Heart left ventricle (tissue), 16 donors: Measurements from ENCODE around the gene SLC39A11. TPM values are rescaled to one million over a fixed set of nuclear protein-coding genes. Genes with fewer than 3 reads are reported as not detected.

Experiments used
- ATAC-seq, 4 donors: fragments of 200-7000 bp; cut with Tn5 transposase; one replicate each; pipeline ENCODE4 v1.9.1; 2020 to 2022; ENCODE audit warnings: moderate library complexity in 4 of 4, mild to moderate bottlenecking in 3 of 4, moderate number of reproducible peaks in 1 of 4
- DNase-seq, 5 donors: peaks; one replicate each; pipeline ENCODE4 v3.0.0-alpha.2; 2020
- H3K27ac ChIP-seq, 12 donors: fragments of 200-600 bp; sonication (generic) in 4 of 12; one replicate each; pipeline versions ENCODE4 v1.5.0 to v1.8.0; 2016 to 2022; ENCODE audit warnings: mild to moderate bottlenecking in 2 of 12
- H3K27me3 ChIP-seq, 9 donors: fragments of 200-600 bp; sonication (generic) in 2 of 9; one replicate each; pipeline versions ENCODE4 v1.5.1 to v1.8.0; 2016 to 2022; ENCODE audit warnings: mild to moderate bottlenecking in 3 of 9
- H3K36me3 ChIP-seq, 9 donors: fragments of 200-600 bp; sonication (generic) in 2 of 9; one replicate each; pipeline versions ENCODE4 v1.5.0 to v1.8.0; 2018 to 2022; ENCODE audit warnings: mild to moderate bottlenecking in 2 of 9
- H3K4me1 ChIP-seq, 12 donors: fragments of 200-600 bp; sonication (generic) in 4 of 12; one replicate each; pipeline versions ENCODE4 v1.5.0 to v1.8.0; 2016 to 2022; ENCODE audit warnings: mild to moderate bottlenecking in 3 of 12
- H3K4me3 ChIP-seq, 12 donors: fragments of 200-600 bp; sonication (generic) in 4 of 12; one replicate each; pipeline versions ENCODE4 v1.5.0 to v1.8.0; 2017 to 2022; ENCODE audit warnings: mild to moderate bottlenecking in 9 of 12, moderate library complexity in 4 of 12
- H3K9me3 ChIP-seq, 12 donors: fragments of 200-600 bp; sonication (generic) in 4 of 12; one replicate each; pipeline versions ENCODE4 v1.5.0 to v1.8.0; 2016 to 2022; ENCODE audit warnings: mild to moderate bottlenecking in 1 of 12
- CTCF ChIP-seq, 12 donors: fragments of 200-600 bp; sonication (generic) in 4 of 12; IDR thresholded peaks; one replicate each; pipeline versions ENCODE4 v1.5.0 to v1.8.0; 2018 to 2022; ENCODE audit warnings: antibody characterized with exemption in 12 of 12, mild to moderate bottlenecking in 5 of 12
- POLR2A ChIP-seq, 2 donors: fragments of 450-650 bp; IDR thresholded peaks; one replicate each; pipeline ENCODE4 v1.6.1; 2017; ENCODE audit warnings: antibody characterized with exemption in 2 of 2, mild to moderate bottlenecking in 2 of 2, moderate library complexity in 2 of 2
- WGBS, 4 donors: extraction: QIAGEN DNeasy Blood & Tissue Kit in 2 of 4; methylation state at CpG; one replicate each; pipeline versions ENCODE4 v1.1.5 to v1.1.7; 2013 to 2018; 5-methylcytosine and 5-hydroxymethylcytosine counted together
- intact Hi-C, 10 donors: fragments of 100-400 bp; cut with DNase I; formaldehyde crosslinking; loops; one replicate each; pipeline versions ENCODE4 v1.11.1 to v1.14.2; 2022
- polyA plus RNA-seq, 2 donors: library from polyadenylated mRNA; stranded (reverse); fragments of 200-250 nt; gene quantifications; one replicate each; pipeline ENCODE4 v1.2.3, GENCODE V29; 2013
- total RNA-seq, 9 donors: library from RNA; depleted of rRNA in 2 of 9; stranded (reverse); fragments of >200 nt in 2 of 9; fragmentation: NEBNext Ultra II Directional in 3 of 9; extraction: Animal tissue kit (Norgen Biotek cat#: 25700) in 3 of 9; gene quantifications; one replicate each; pipeline versions ENCODE4 v1.1.0 to v1.2.4, GENCODE V29; 2016 to 2023
- donor health status: ischemic (EF 13 %, LVEDD 7.1; RV severe dilation, severe dysfunction).
- donor health status: healthy with polysubstance abuse.
- donor health status: DM: no; HTN: yes; CAD: no.
- donor health status: DM: no; HTN: no; CAD: no.
- donor health status: ischemic (EF 25% LVEDD 6.9; RV normal size, moderate dysfunction).
- donor health status: ischemic (EF 25% LVEDD 5.7; RV mildly dilated, moderate dysfunction).
- donor health status: healthy.
- donor health status: DM: yes; HTN: yes; CAD: no.
- donor health status: ischemic (EF 35%, LVEDD 5.7; RV mildly dilated, moderate dysfunction).
- donor health status: nonischemic (EF 11% LVEDD 7.7; RV severe dilation, severe dysfunction).
- donor health status: DM: yes; HTN: yes; CAD: no.
- donor health status: PGD.
- donor health status: ischemic (EF 29% LVEDD 5.4; RV normal size, mild dysfunction).
- donor health status: nonischemic (EF 23%, LVEDD 6.1; RV moderate dilation, normal function).

Gene SLC39A11
- total and polyA plus RNA-seq, 11 donors = 2.5 to 23.3 (median 8.4) TPM

GRCh38 chr17:72816406-72816805 lies 276.1 kb downstream of the SLC39A11 start:
- H3K27ac ChIP-seq = no peak overlapping the region
- no peak overlapping the region for H3K4me3 ChIP-seq
- peaks cover 0 to 7% (median 3%) of the 10 kb centered on the region in 12 donors for H3K9me3 ChIP-seq
- H3K4me1 ChIP-seq = no peaks in the 10 kb centered on the region
- DNase-seq (no peak), ATAC-seq (no peak)
- 76 to 91% (median 86%) methylated on average over 7 of the region's 7 CpGs for WGBS, 4 donors
- peaks cover 0 to 18% (median 0%) of the 10 kb centered on the region in 9 donors for H3K36me3 ChIP-seq
- intact Hi-C loops = no loop called here
- H3K27me3 ChIP-seq = no peaks in the 10 kb centered on the region
- TF ChIP-seq CTCF (IDR thresholded peaks at IDR 0.05) (no peak), POLR2A (IDR thresholded peaks at IDR 0.05) (no peak)

GRCh38 chr17:72813481-72813880 lies 279.0 kb downstream of the SLC39A11 start:
- H3K4me3 ChIP-seq = no peak overlapping the region
- H3K36me3 ChIP-seq = peaks cover 0 to 18% (median 0%) of the 10 kb centered on the region in 9 donors
- H3K9me3 ChIP-seq = peaks cover 0 to 19% (median 8%) of the 10 kb centered on the region in 12 donors
- ATAC-seq = no peak
- intact Hi-C loops = no loop called here
- H3K4me1 ChIP-seq = no peaks in the 10 kb centered on the region
- H3K27ac ChIP-seq = no peak overlapping the region
- no peak for DNase-seq
- no peak for TF ChIP-seq CTCF (IDR thresholded peaks at IDR 0.05)
- TF ChIP-seq POLR2A (IDR thresholded peaks at IDR 0.05) = no peak
- H3K27me3 ChIP-seq = no peaks in the 10 kb centered on the region
- WGBS, 4 donors = 89 to 94% (median 94%) methylated on average over 5 of the region's 5 CpGs

- intact Hi-C loops = no loop called here
- 91 to 95% (median 93%) methylated on average over 7 of the region's 7 CpGs for WGBS, 4 donors
These were observed 279.7 kb downstream of the SLC39A11 start for GRCh38 chr17:72812823-72813222.

More at GRCh38 chr17:72812823-72813222, 279.7 kb downstream of the SLC39A11 start:
- DNase-seq (no peak), ATAC-seq (no peak)
- Histone ChIP-seq H3K4me3 (no peak overlapping the region), H3K36me3 (peaks cover 0 to 18% (median 0%) of the 10 kb centered on the region in 9 donors), H3K27me3 (no peaks in the 10 kb centered on the region), H3K9me3 (peaks cover 0 to 19% (median 8%) of the 10 kb centered on the region in 12 donors), H3K27ac (no peak overlapping the region), H3K4me1 (no peaks in the 10 kb centered on the region)
- TF ChIP-seq CTCF (IDR thresholded peaks at IDR 0.05) = no peak
- TF ChIP-seq POLR2A (IDR thresholded peaks at IDR 0.05) = no peak
